Breast epithelium (tissue), 4 donors: ENCODE data around the gene MTERF1. TPM values are rescaled to one million over a fixed set of nuclear protein-coding genes. Genes with fewer than 3 reads are reported as not detected.
"Not testable (repeated sequence)": the region's sequence is repeated elsewhere in the genome, so short reads cannot be mapped to it uniquely, and the experiment has no call there.

Source experiments
- DNase-seq, 2 donors: peaks; one replicate each; pipeline ENCODE4 v3.0.0-alpha.2; 2019; ENCODE audit warnings: low spot score in 2 of 2
- H3K27ac ChIP-seq, 2 donors: fragments of 200-600 bp; sonication (generic) in 1 of 2; one replicate each; pipeline ENCODE4 v1.5.1; 2016 to 2019; ENCODE audit warnings: mild to moderate bottlenecking in 1 of 2
- H3K27me3 ChIP-seq, 2 donors: fragments of 200-600 bp; sonication (generic) in 1 of 2; one replicate each; pipeline versions ENCODE4 v1.5.1 to v1.6.0; 2017 to 2019; ENCODE audit warnings: control low read depth in 1 of 2, mild to moderate bottlenecking in 1 of 2
- H3K36me3 ChIP-seq: fragments of 200-600 bp; one replicate; pipeline ENCODE4 v1.5.1; 2019
- H3K4me1 ChIP-seq, 2 donors: fragments of 200-600 bp; sonication (generic); one replicate each; pipeline ENCODE4 v1.5.1; 2016 to 2019; ENCODE audit warnings: control low read depth in 1 of 2
- H3K4me3 ChIP-seq, 3 donors: fragments of 200-600 bp; sonication (generic); 1 replicate in 2 of 3; 2 replicates in 1 of 3; pipeline ENCODE4 v1.5.1; 2016 to 2019; ENCODE audit warnings: mild to moderate bottlenecking in 3 of 3, moderate library complexity in 2 of 3
- H3K9me3 ChIP-seq, 2 donors: fragments of 200-600 bp; sonication (generic) in 1 of 2; one replicate each; pipeline ENCODE4 v1.5.1; 2016 to 2019; ENCODE audit warnings: control low read depth in 1 of 2
- POLR2A ChIP-seq: fragments of 450-650 bp; IDR thresholded peaks from one replicate; pipeline ENCODE4 v1.6.1; 2016; ENCODE audit warnings: antibody characterized with exemption, mild to moderate bottlenecking, moderate library complexity
- POLR2AphosphoS5 ChIP-seq, 3 donors: sonication (generic); formaldehyde crosslinking; IDR thresholded peaks; one replicate each; pipeline ENCODE4 v1.6.1; 2017; ENCODE audit warnings: antibody characterized with exemption in 3 of 3
- intact Hi-C: fragments of 100-400 bp; cut with DNase I; formaldehyde crosslinking; loops from one replicate; pipeline ENCODE4 v1.15.1; 2023; ENCODE audit warnings: low total_unique reads
- total RNA-seq, 3 donors: library from RNA; depleted of rRNA; stranded (reverse); fragments of >200 nt; gene quantifications; one replicate each; pipeline ENCODE4 v1.1.0, GENCODE V29; 2016
- TF ChIP-seq, protein P1 (sequence below), 3 donors: fragments of 450-650 bp; IDR thresholded peaks; one replicate each; pipeline ENCODE4 v1.5.1; 2016 to 2017; ENCODE audit warnings: antibody characterized with exemption in 3 of 3, mild to moderate bottlenecking in 3 of 3, moderate library complexity in 3 of 3

The MTERF1 gene
- total RNA-seq, 3 donors from 2014 or later = 11.5 to 18.6 (median 12.5) TPM

GRCh38 chr7:91869661-91870060 is 10.8 kb downstream of the MTERF1 start:
- Histone ChIP-seq H3K4me1 (no peaks in the 10 kb centered on the region), H3K4me3 (no peak overlapping the region), H3K9me3 (no peaks in the 10 kb centered on the region), H3K27me3 (no peaks in the 10 kb centered on the region), H3K36me3 (no peaks in the 10 kb centered on the region), H3K27ac (no peak overlapping the region)
- intact Hi-C loops = no loop called here
- DNase-seq = no peak
- no peak for TF ChIP-seq POLR2A
- TF ChIP-seq, protein P1, sequence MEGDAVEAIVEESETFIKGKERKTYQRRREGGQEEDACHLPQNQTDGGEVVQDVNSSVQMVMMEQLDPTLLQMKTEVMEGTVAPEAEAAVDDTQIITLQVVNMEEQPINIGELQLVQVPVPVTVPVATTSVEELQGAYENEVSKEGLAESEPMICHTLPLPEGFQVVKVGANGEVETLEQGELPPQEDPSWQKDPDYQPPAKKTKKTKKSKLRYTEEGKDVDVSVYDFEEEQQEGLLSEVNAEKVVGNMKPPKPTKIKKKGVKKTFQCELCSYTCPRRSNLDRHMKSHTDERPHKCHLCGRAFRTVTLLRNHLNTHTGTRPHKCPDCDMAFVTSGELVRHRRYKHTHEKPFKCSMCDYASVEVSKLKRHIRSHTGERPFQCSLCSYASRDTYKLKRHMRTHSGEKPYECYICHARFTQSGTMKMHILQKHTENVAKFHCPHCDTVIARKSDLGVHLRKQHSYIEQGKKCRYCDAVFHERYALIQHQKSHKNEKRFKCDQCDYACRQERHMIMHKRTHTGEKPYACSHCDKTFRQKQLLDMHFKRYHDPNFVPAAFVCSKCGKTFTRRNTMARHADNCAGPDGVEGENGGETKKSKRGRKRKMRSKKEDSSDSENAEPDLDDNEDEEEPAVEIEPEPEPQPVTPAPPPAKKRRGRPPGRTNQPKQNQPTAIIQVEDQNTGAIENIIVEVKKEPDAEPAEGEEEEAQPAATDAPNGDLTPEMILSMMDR (IDR thresholded peaks at IDR 0.05) = no peak

DNA sequence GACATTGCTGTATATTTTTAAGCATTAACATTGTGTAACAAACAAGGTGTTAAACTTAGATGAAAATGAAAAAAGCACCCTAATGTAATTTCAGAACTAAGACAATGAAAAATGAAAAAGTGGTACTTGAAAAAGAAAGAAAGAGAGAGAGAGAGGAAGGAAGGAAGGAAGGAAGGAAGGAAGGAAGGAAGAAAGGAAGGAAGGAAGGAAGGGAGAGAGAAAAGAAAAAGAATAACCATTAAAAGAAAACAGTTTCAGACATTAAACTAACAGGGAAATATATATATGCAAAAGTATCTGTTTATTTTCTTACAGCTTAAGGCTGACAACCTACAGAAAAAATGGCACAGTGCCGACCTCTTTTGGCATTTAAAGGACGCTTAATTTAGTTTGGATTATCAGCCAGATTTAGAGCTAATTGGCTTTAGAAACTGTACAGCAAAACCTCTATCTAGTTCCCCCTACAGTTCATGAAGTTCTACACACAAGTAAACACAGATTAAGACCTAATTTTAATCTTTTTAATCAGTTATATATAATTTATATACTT is 13.8 kb downstream of the MTERF1 start:
- DNase-seq = no peak
- no peak overlapping the region for H3K27ac ChIP-seq
- H3K27me3 ChIP-seq = no peaks in the 10 kb centered on the region
- no peaks in the 10 kb centered on the region for H3K4me1 ChIP-seq
- no peaks in the 10 kb centered on the region for H3K9me3 ChIP-seq
- no peaks in the 10 kb centered on the region for H3K36me3 ChIP-seq
- TF ChIP-seq POLR2A (no peak), POLR2AphosphoS5 (IDR thresholded peaks at IDR 0.05) (no peak)
- TF ChIP-seq, protein P1 (IDR thresholded peaks at IDR 0.05) = no peak
- intact Hi-C loops = no loop called here
- no peak overlapping the region for H3K4me3 ChIP-seq

DNA sequence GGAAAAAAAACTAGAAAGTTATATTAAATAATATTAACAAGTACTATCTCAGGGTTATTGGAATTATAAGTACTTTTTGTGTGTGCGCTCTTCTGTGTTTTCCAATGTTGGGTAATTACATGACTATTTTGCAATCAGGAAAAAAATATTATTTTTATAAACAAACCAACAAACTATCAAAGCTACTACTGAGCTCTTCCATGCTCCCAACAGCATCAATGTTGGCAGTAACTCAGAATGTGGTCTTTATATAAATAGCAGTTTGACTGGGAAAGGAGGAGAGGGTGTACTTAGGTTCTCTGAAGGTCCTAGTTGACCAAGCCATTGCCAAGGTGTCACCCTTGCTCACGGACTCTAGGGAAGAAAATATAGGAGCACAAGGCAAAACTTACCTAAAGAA is 15.0 kb downstream of the MTERF1 start:
- intact Hi-C loops = no loop called here
- Histone ChIP-seq H3K4me1 (no peaks in the 10 kb centered on the region), H3K27ac (no peak overlapping the region), H3K27me3 (no peaks in the 10 kb centered on the region), H3K9me3 (no peaks in the 10 kb centered on the region), H3K36me3 (no peaks in the 10 kb centered on the region), H3K4me3 (no peak overlapping the region)
- DNase-seq = no peak
- TF ChIP-seq, protein P1 (IDR thresholded peaks at IDR 0.05) = no peak
- TF ChIP-seq POLR2A (no peak), POLR2AphosphoS5 (IDR thresholded peaks at IDR 0.05) (no peak)

- H3K9me3 ChIP-seq, H3K36me3 ChIP-seq, H3K27me3 ChIP-seq, H3K4me3 ChIP-seq, DNase-seq, intact Hi-C loops, H3K4me1 ChIP-seq, H3K27ac ChIP-seq: not testable (repeated sequence)
Observed at GRCh38 chr7:91864604-91865003, 15.9 kb downstream of the MTERF1 start.

DNA sequence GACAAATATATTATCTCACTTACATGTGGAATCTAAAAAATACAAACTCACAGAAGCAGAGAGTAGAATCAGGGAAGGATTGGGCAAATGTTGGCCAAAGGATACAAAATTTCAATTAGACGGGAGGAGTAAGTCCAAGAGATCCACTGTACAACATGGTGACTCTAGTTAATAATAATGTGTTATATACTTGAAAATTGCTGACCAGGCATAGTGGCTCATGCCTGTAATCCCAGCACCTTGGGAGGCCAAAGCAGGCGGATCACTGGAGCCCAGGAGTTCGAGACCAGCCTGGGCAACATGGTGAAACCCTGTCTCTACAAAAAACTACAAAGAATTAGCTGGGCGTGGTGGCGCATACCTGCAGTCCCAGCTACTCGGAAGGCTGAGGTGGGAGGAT is 16.4 kb downstream of the MTERF1 start:
- Histone ChIP-seq H3K4me3 (no peak overlapping the region), H3K36me3 (no peaks in the 10 kb centered on the region), H3K9me3 (no peaks in the 10 kb centered on the region), H3K27ac (no peak overlapping the region), H3K4me1 (no peaks in the 10 kb centered on the region), H3K27me3 (no peaks in the 10 kb centered on the region)
- DNase-seq = no peak
- intact Hi-C loops = no loop called here
- no peak for TF ChIP-seq POLR2A
- TF ChIP-seq, protein P1 (IDR thresholded peaks at IDR 0.05) = no peak
- no peak for TF ChIP-seq POLR2AphosphoS5 (IDR thresholded peaks at IDR 0.05)

- no peak overlapping the region for H3K4me3 ChIP-seq
Observed at GRCh38 chr7:91852263-91852741, 28.2 kb downstream of the MTERF1 start.

More at GRCh38 chr7:91852263-91852741, 28.2 kb downstream of the MTERF1 start:
- Histone ChIP-seq H3K27ac (no peak overlapping the region), H3K36me3 (no peaks in the 10 kb centered on the region), H3K9me3 (peaks cover 0 to 14% of the 10 kb centered on the region in 2 donors), H3K4me1 (no peaks in the 10 kb centered on the region), H3K27me3 (no peaks in the 10 kb centered on the region)
- intact Hi-C loops = no loop called here
- no peak for DNase-seq
- TF ChIP-seq POLR2A (no peak), POLR2AphosphoS5 (IDR thresholded peaks at IDR 0.05) (no peak)
- TF ChIP-seq, protein P1 (IDR thresholded peaks at IDR 0.05) = no peak
